PC-3 (cell line): ENCODE results near the gene ARHGEF39. TPM values are rescaled to one million over a fixed set of nuclear protein-coding genes. Genes with fewer than 3 reads are reported as not detected.
A peak's percentile ranks its signal among the peaks of the same experiment; 100 is the strongest.

Source experiments
- ATAC-seq: fragments of 200-7000 bp; cut with Tn5 transposase; 2 replicates; pipeline ENCODE4 v1.9.1; 2020; ENCODE audit warnings: mild to moderate bottlenecking, moderate library complexity
- BruUV-seq: library from RNA; stranded (reverse); fragments of 400-500 nt; replicated peaks from 2 replicates; lab custom pipeline; 2021; lab: Mats Ljungman, UMichigan
- CTCF ChIA-PET: fragments of 300-600 bp; sonication (Branson Sonifier 250); formaldehyde crosslinking; loops from one replicate; lab custom pipeline; 2022; ENCODE audit warnings: antibody characterized with exemption; lab: Charles Lee
- POLR2A ChIA-PET: fragments of 300-600 bp; sonication (Branson Sonifier 250); formaldehyde crosslinking; loops from one replicate; lab custom pipeline; 2022; ENCODE audit warnings: antibody characterized with exemption; ENCODE audit not compliant: unreplicated experiment; lab: Charles Lee
- DNase-seq: peaks from one replicate; pipeline ENCODE4 v3.0.0-alpha.2; 2015
- H2AFZ ChIP-seq: fragments of 300-600 bp; sonication (generic); 2 replicates; pipeline ENCODE4 v1.6.0; 2016; ENCODE audit warnings: antibody characterized with exemption, low read length
- H3F3A ChIP-seq: fragments of 300-600 bp; sonication (generic); one replicate; pipeline ENCODE4 v1.6.0; 2017; ENCODE audit warnings: antibody characterized with exemption, low read length, control low read depth, mild to moderate bottlenecking; ENCODE audit not compliant: unreplicated experiment
- H3K27ac ChIP-seq: fragments of 300-600 bp; sonication (generic); 2 replicates; pipeline ENCODE4 v1.5.1; 2016; ENCODE audit warnings: mild to moderate bottlenecking, low read length
- H3K27me3 ChIP-seq: fragments of 300-600 bp; sonication (generic); 2 replicates; pipeline ENCODE4 v1.6.1; 2016; ENCODE audit warnings: low read length, mixed read lengths
- H3K36me3 ChIP-seq: fragments of 300-600 bp; sonication (generic); 2 replicates; pipeline ENCODE4 v1.6.1; 2016; ENCODE audit warnings: low read depth, mixed run types, low read length, mixed read lengths
- H3K4me1 ChIP-seq: fragments of 300-600 bp; sonication (generic); 2 replicates; pipeline ENCODE4 v1.5.1; 2016; ENCODE audit warnings: low read length; ENCODE audit not compliant: insufficient read depth
- H3K4me2 ChIP-seq: fragments of 300-600 bp; sonication (generic); 2 replicates; pipeline ENCODE4 v1.6.0; 2016; ENCODE audit warnings: low read length
- H3K4me3 ChIP-seq: fragments of 300-600 bp; sonication (generic); 2 replicates; pipeline ENCODE4 v1.5.1; 2016; ENCODE audit warnings: mild to moderate bottlenecking, low read length, mixed read lengths
- H3K79me2 ChIP-seq: fragments of 300-600 bp; sonication (generic); 2 replicates; pipeline ENCODE4 v1.6.1; 2017; ENCODE audit warnings: low read length, mixed read lengths
- H3K9ac ChIP-seq: fragments of 300-600 bp; sonication (generic); 2 replicates; pipeline ENCODE4 v1.6.0; 2016; ENCODE audit warnings: mild to moderate bottlenecking, low read length
- H3K9me2 ChIP-seq: fragments of 300-600 bp; sonication (generic); replicated peaks from 2 replicates; pipeline ENCODE4 v1.6.1; 2016; ENCODE audit warnings: mixed run types, low read length, mixed read lengths
- H3K9me3 ChIP-seq: fragments of 300-600 bp; sonication (generic); 2 replicates; pipeline ENCODE4 v1.6.1; 2016; ENCODE audit warnings: low read length, mixed read lengths
- H4K20me1 ChIP-seq: fragments of 300-600 bp; sonication (generic); 2 replicates; pipeline ENCODE4 v1.6.1; 2016; ENCODE audit warnings: low read length, mixed read lengths
- EZH2 ChIP-seq: fragments of 300-600 bp; sonication (generic); IDR thresholded peaks from one replicate; pipeline ENCODE4 v1.6.1; 2017; ENCODE audit warnings: antibody characterized with exemption, mild to moderate bottlenecking, low read length; ENCODE audit not compliant: unreplicated experiment
- EZH2phosphoT487 ChIP-seq: fragments of 300-600 bp; sonication (generic); IDR thresholded peaks from 2 replicates; pipeline ENCODE4 v1.6.1; 2018; ENCODE audit warnings: mild to moderate bottlenecking, antibody characterized with exemption, low read length, borderline replicate concordance
- intact Hi-C: fragments of 100-400 bp; cut with micrococcal nuclease; formaldehyde crosslinking; loops from 2 replicates; pipeline ENCODE4 v1.9.0; 2023
- total RNA-seq: library from RNA; depleted of rRNA; stranded (reverse); fragments of >200 nt; gene quantifications from 2 replicates; pipeline ENCODE4 v1.2.3, GENCODE V29; 2014
- TF ChIP-seq, protein P1 (sequence below): fragments of 300-600 bp; sonication (generic); conservative IDR thresholded peaks from 2 replicates; pipeline ENCODE4 v1.5.1; 2017; ENCODE audit warnings: antibody characterized with exemption, low read depth, mild to moderate bottlenecking, low read length

Gene ARHGEF39
- total RNA-seq, 1 experiment from 2014 or later, result 2.6 TPM

DNA sequence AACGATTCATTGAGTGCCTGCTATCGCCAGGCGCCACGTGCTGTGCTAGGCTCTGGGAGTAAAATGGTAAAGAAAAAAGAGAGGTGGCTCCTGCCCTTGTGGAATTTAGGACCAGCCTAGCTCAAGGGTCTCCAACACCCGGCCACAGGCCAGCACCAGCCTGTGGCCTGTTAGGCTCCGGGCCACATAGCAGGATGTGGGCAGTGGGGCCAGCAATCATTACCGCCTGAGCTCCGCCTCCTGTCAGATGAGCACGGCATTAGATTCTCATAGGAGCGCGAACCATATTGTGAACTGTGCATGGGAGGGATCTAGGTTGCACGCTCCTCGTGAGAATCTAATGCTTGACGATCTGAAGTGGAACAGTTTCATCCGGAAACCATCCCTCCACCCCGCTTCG lies 8.6 kb downstream of the ARHGEF39 start:
- intact Hi-C loops, result loop anchor here (5.0 to 10.0 kb wide), 2 partner anchors 41 to 138 kb away; partner anchors contain the start of gene NPR2
- ATAC-seq, result no peak
- Histone ChIP-seq H3K36me3 (peaks cover 14% of the 10 kb centered on the region), H4K20me1 (no peaks in the 10 kb centered on the region), H3K4me2 (no peak overlapping the region), H3K27me3 (no peaks in the 10 kb centered on the region), H2AFZ (no peak overlapping the region), H3K9me2 (no peaks in the 10 kb centered on the region), H3K27ac (no peak overlapping the region), H3F3A (peaks cover 7% of the 10 kb centered on the region), H3K79me2 (peaks cover 26% of the 10 kb centered on the region), H3K9ac (no peak overlapping the region), H3K4me1 (peaks cover 38% of the 10 kb centered on the region), H3K9me3 (no peaks in the 10 kb centered on the region), H3K4me3 (no peak overlapping the region)
- ChIA-PET CTCF (no interaction called here), POLR2A (no interaction called here)
- BruUV-seq, result no TSS peak
- TF ChIP-seq, protein P1, sequence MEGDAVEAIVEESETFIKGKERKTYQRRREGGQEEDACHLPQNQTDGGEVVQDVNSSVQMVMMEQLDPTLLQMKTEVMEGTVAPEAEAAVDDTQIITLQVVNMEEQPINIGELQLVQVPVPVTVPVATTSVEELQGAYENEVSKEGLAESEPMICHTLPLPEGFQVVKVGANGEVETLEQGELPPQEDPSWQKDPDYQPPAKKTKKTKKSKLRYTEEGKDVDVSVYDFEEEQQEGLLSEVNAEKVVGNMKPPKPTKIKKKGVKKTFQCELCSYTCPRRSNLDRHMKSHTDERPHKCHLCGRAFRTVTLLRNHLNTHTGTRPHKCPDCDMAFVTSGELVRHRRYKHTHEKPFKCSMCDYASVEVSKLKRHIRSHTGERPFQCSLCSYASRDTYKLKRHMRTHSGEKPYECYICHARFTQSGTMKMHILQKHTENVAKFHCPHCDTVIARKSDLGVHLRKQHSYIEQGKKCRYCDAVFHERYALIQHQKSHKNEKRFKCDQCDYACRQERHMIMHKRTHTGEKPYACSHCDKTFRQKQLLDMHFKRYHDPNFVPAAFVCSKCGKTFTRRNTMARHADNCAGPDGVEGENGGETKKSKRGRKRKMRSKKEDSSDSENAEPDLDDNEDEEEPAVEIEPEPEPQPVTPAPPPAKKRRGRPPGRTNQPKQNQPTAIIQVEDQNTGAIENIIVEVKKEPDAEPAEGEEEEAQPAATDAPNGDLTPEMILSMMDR, result no peak
- no peak for TF ChIP-seq EZH2phosphoT487
- no peak for TF ChIP-seq EZH2
- DNase-seq, result no peak

DNA sequence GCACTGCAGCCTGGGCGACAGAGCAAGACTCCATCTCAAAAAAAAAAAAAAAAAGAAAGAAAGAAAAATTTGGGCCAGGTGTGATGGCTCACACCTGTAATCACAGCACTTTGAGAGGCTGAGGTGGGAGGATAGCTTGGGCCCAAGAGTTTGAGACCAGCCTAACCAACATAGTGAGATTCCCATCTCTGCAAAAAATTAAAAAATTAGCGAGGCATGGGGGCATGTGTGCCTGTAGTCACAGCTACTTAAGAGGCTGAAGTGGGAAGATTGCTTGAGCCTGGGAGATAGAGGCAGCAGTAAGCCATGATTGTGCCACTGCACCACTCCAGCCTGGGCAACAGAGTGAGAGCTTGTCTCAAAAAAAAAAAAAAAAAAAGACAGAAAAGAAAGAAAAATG lies 11.4 kb downstream of the ARHGEF39 start:
- ChIA-PET CTCF (interaction anchor here (0.7 kb wide), 1 partner anchor 43 kb away, joined by 5 read pairs; no protein-coding TSS in a partner anchor), POLR2A (no interaction called here)
- ATAC-seq (no peak), DNase-seq (no peak)
- TF ChIP-seq EZH2 (no peak), EZH2phosphoT487 (no peak)
- TF ChIP-seq, protein P1, result no peak
- BruUV-seq, result no TSS peak
- H2AFZ ChIP-seq, result no peak overlapping the region
- peaks cover 2% of the 10 kb centered on the region; the same call in 1 of the 2 replicates for H3K79me2 ChIP-seq
- H3K9me3 ChIP-seq, result no peaks in the 10 kb centered on the region
- H3F3A ChIP-seq, result peaks cover 1% of the 10 kb centered on the region
- H3K27ac ChIP-seq, result no peak overlapping the region
- H3K4me3 ChIP-seq, result no peak overlapping the region
- no peak overlapping the region for H3K9ac ChIP-seq
- H3K27me3 ChIP-seq, result no peaks in the 10 kb centered on the region
- H3K9me2 ChIP-seq, result no peaks in the 10 kb centered on the region
- intact Hi-C loops, result loop anchor here (10.0 kb wide), 1 partner anchor 141 kb away; the partner anchor contains the start of gene NPR2
- no peaks in the 10 kb centered on the region for H3K36me3 ChIP-seq
- H3K4me2 ChIP-seq, result no peak overlapping the region
- peaks cover 20% of the 10 kb centered on the region for H3K4me1 ChIP-seq
- H4K20me1 ChIP-seq, result no peaks in the 10 kb centered on the region

GRCh38 chr9:35652829-35653209 lies 12.2 kb downstream of the ARHGEF39 start:
- Histone ChIP-seq H4K20me1 (no peaks in the 10 kb centered on the region), H3K4me1 (peaks cover 20% of the 10 kb centered on the region), H3K4me3 (no peak overlapping the region), H3K36me3 (no peaks in the 10 kb centered on the region), H3K9me2 (no peaks in the 10 kb centered on the region), H3K9me3 (no peaks in the 10 kb centered on the region), H2AFZ (no peak overlapping the region), H3K27ac (peak overlapping the region; percentile 44), H3F3A (no peaks in the 10 kb centered on the region), H3K9ac (no peak overlapping the region), H3K27me3 (no peaks in the 10 kb centered on the region), H3K79me2 (no peaks in the 10 kb centered on the region), H3K4me2 (peak overlapping the region; percentile 39; the same call in 1 of the 2 replicates)
- ChIA-PET CTCF (no interaction called here), POLR2A (no interaction called here)
- no peak for DNase-seq
- intact Hi-C loops, result loop anchor here (10.0 kb wide), 1 partner anchor 142 kb away; the partner anchor contains the start of gene NPR2
- no TSS peak for BruUV-seq
- no peak for TF ChIP-seq EZH2
- TF ChIP-seq, protein P1, result no peak
- no peak for TF ChIP-seq EZH2phosphoT487
- ATAC-seq, result no peak
